OCI-M2 (cell line): Measurements from ENCODE around the gene TBX20.
"Not testable (repeated sequence)": the region's sequence is repeated elsewhere in the genome, so short reads cannot be mapped to it uniquely, and the experiment has no call there.

Experiments used
- DNase-seq: peaks from one replicate; lab custom pipeline; 2025; ENCODE audit not compliant: unreplicated experiment; lab: John Stamatoyannopoulos, UW

TBX20 gene

DNA sequence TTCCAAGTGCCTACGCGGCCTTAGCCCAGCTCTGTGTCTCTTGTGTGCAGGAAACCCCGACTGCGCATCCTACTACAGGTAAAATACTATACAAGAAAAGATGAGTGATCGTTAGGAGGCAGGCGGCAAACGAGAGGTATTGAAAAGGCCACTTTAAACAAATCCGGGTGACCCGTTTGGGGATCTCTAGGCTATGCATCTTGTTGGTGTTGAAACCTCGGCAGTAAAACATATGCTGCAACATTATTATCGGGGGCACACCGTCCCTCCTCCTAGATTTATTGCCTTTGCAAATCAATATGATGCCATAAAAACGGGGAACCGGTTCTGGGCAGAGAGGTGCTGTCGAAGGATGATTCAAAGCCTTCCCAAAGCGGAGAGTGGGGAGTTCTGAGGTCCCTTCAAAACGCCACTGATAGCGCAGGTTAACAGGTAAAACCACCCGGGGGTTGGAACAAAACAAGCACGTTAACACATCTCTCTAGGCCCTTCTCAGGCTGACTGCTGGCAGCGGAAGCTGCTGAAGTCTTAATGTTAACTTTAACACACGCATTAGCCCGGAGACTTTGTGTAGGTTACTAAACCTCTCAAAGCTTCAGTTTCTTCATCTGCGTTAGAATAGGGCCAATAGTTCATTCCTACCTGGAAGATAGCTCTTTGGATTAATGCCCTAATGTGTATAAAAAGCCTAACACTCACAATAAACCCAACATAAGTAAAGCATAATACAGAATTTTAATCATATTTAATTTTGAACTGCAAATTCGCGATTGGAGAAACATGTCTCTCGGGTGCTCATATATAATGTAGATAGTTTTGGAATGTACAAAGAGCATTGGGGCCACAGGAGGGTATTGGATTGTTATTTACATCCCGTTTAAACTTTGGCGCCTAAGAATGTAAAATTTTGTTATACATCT, 2.6 kb upstream of the TBX20 start:
- DNase-seq = no peak

DNA sequence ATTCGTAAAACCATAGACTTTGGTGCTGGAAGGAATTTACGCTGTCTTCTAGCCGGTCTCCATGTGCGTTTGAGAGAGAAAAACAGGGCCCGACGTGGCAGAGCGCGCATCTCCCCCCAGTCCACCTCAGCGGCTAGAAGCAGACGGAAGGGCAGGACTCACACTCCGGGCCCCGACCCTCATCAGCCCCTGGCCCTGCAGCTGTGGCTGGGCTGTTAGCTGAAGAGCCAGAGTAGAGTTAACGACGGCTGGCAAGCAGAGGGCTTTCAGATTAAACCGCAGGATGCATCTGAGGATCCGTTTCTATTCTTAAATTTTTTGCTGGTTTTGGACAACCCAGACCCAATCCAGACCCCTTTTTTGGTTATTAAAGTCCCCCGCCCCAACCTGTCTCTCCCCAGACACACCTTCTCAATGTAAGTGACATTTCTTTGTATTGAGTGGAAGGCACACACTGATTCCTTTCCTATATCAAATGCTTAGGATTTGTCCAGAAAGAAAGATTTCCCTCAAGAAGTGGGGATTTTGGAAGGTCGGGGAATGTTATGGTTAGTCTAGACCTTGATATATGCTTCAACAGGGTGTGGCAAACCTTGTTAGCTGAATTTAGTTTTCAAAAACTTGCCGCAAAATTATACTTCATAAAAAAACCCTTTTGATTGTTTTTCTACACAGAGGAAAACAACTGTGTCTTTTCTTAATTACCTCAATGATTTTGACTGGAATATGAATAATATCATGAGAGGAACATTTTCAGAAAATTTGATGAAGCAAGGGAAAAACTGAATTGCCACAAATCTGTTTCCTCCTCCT, 1.7 kb upstream of the TBX20 start:
- DNase-seq = no peak

DNA sequence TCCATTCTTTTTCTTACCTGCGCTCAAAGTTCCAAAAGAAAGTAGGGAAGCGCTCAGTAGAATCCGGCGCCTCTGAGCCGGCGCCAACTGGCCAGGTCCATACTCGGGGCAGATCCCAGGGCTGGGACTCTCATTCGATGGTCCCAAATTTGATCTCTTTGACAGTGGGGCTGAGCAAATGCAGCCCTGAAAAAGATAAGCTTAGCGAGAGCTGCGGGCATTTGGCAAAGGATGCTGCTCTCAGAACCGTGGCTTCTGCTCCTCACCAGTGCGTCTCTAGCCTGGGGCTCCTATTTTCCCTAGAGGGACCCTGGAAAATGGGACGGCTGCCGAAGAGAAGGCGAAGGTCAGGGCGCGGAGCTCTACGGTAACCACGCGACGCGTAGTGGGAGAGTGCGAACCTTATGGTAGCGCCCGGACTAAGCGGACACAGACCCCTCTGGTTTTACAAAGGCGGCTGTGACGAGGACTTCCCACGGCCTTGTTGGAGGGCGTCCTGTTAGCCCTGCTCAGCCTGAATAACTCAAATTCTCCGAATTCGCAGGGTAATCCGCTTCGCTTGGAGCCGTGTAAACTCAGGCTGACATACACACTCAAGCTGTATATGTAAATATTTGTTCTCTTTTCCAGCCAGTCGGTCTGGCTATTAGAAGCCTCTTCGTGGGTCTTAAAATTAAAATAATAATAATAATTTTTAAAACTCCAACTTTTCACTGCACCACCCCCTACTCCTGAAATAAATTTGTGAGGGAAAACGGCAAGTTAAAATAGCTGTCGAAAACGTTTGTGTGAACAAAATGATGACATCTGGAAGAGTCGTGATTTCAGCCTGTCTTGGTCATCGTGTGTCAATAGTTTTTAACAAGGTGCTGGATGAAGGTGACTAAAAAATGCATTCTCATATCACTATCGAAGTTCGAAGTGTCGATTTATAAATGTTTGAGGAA, 869 bp upstream of the TBX20 start:
- no peak for DNase-seq

DNA sequence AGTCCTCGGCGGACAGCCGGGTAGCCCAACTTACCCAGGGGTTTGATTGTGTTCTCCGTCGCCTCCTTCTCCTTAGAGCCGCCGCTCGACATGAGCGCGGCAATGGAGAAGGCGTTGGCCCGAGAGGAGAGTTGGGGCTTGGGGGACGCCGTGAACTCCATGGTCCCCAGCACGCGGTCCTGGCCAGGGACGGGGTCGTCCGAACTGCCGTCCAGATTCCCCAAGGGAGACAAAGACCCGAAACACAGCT, 515 bp downstream of the TBX20 start:
- DNase-seq = no peak

DNA sequence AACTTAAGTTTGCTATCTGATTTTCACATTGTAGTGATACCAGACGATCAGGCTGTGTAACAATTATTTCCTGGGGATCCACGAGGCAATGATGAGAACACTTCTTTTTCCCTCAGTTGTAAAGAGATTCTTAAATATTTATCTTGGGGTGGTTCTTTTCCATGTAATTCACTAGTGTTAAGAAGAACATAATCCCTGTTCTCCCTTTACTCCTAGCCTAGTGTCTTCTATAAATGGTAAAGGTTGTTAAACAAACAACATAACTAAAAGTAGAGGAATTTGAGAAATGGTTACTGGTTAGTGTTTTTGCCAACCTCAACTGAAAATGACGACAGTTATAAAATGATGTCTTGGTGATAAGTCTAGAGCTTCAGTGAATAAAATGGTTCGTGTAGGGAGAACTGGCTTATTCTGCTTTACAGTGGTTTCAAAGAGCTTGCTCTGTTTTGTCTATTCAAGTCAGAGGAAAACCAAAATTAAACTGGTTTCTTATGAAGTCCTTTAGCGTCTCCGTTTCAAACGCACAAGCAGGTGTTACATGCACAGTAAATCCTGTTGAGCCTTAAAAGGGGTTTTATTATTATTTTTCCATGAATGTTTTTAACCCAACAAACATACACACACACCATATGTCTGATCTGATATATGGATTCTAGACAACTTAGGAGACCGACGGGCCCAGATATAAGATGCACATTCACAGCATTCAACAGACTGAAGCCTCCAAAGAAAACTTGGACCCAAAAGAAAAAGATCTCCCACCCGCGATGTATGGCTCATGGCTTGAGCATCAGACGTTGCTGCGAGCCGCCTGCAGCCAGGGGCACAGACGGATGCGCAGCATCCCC, 1.1 kb downstream of the TBX20 start:
- no peak for DNase-seq

DNA sequence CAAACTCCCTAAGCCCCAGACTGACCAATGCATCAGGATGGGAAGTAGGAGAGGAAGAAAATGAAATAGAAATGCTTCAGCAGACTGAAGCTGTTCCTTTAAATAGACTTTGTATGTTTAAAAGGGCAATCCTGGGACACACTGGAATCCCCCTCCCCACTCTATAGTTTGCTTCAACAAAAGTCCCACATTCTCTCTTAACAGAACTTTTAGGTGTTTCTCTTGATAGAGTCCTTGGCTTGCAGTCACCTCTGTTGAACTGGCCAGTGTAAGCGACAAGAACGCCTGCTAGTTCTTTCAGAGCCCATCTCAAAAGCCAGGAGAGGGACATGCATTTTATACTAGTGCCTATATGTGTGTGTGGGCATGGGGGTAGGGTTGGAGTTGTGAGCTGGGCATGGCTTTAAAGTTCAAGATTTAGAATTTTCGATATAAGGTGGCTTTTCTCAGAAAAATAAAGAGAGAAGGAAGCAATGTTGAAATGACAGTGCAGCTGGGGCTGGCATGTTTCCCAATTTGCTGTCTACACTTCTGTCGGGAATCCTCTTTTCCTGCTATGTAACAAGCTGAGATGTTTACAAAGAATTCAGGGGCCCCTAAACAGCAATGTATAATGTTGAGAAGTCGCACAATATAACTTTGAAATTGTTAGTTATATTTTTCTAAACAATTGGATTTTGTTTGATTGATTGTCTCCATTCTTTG, 2.1 kb downstream of the TBX20 start:
- DNase-seq = no peak

DNA sequence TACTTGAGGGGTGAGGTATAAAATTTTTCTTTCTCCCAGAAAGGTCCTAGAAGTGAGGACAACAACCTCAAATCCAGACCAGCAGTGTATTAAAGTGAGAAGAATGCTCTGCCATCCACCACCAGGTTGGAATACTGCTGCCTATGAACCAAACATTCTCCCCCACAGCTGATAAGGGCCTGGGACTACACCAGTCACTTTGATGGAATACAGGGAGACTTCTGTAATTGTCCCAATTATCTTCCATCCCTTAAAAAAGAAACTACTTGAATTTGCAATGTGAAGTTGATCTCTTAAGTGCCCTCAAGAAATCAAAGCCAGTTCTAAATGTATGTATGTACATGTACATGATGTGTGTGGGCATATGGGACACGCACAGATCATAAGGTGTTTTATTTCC, 3.0 kb downstream of the TBX20 start:
- DNase-seq = no peak

DNA sequence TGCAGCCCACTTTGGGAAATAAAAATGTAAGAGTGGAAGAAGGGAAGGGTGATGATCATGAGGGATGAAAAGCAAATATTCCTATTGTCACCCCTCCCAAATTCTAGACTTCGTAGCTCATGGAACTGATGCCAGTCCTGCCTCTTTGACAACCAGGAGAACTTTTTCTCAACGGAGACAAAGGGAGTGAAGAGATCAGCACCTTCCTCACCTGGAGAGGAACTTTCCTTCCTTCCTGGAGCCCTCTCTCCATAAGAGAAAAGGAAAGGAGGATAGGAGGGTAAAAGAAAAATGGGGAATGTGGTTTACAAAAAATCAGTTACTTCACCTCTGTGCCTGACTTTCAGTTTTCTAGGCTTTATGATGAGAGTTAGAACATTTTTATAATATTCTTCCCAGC, 3.4 kb downstream of the TBX20 start:
- no peak for DNase-seq

DNA sequence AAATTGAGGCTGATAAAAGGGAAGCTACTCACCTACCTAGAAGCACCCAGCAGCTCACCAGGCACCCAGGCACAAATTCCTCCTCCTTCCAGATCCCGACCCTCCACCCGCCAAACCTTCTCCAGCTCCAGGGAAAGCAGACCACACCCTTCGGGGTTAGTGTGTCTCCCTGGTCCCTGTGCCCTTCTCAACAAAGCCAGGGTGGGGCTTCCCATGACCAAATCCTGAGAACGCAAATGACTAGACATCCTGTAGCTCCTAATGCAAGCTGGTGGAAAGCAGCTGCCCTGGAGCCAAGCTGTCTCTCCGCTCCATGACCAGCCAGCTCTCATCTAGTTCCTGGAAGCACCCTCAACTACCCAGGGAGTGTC, 4.4 kb downstream of the TBX20 start:
- no peak for DNase-seq

DNA sequence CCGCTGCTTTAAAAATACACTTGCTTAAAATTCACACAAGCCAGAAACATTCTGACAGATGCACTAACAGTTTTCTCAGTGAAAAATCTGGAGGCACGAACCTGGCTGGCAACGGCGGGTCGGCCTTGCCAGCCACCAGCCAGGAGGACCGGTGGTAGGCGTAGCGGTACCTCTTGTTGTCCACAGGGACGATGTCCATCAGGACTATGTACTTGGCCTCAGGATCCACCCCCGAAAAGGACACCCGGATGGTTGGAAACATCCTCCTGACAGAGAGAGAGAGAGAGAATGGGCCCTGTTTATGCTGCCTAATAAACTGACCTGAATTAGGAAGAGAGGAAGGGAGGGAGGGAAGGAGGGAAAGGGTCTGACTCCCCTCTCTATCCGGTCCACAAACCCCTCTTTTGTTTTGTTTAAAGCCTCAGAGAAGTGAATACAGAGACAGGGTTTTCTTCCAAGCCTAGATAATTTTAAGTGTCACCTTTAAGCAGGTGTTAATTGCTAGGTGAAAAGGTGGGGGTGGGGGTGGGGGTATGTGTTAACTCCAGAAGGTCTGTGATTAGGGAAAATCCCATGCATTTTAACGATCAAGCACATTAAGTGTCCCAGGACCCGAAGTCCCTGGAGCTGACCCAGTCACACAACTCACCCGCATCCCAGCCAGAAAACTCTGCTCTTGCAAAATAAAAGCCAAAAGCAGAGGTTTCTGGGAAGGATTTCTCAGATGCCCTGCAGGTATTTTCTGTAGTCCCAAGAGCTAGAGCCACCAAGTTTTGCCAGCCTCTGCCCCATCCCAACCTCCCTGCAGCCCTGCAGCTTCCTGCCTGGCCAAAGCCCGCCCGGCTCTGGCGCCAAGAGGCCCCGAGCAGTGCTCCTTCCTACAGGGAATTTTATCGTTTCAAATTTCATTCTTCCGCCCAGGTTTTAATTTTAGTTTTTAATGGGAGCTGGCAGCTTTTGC, 5.0 kb downstream of the TBX20 start:
- DNase-seq = no peak

DNA sequence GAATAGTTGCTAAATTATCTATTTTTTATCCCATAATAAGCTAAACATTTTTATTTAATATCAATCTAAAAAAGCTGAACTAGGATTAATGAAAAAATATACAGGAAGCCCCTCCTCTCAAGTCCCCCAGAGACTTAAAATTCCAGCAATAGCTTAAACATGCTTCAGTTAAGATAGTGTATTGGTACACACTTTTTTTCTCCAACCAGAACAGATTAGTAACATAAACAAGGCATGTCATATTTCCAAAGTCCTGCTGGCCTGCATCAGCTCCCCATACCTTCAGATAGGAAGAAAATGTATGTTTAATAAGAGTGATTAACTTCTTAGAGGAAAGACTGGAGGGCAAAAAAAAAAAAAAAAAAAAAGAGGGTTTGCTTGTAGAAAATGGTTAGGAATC, 7.1 kb downstream of the TBX20 start:
- no peak for DNase-seq

DNA sequence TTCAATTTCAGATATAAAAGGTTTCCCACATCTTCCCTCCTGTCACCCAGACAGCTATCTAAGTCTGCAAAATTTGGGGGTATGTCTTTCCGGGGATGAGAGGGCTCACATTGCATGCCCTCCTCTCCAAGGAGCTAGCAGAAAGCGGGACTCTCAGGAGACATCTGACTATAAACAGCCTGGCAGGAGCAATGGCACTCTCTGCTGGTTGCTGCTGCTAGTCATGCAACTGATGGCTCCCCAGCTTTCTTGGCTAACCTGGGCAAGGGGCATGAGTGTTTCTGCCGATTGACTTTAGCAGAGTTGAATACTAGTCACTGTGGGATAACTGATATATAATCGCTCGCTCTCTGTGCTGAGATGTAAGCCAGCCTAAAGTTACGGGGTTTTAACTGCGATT, 12.0 kb downstream of the TBX20 start:
- DNase-seq = no peak

DNA sequence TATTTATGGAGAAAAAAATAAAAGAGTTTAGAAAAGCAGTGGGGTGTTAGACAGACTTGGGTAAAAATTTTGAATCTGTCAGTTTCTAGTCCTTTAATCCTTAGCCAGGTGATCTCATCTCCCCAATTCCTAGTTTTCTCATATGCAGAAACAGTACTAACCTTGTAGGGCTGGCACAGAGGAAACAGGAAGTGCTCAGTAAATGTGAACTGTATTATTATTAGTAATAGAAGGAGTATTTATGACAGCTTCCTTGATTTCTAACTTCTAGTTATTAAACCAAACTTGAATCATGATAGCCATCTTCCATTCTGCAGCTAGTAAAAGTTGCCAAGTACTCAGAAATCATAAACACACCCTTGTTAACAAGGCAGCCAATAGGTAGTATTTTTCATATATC, 12.5 kb downstream of the TBX20 start:
- no peak for DNase-seq

DNA sequence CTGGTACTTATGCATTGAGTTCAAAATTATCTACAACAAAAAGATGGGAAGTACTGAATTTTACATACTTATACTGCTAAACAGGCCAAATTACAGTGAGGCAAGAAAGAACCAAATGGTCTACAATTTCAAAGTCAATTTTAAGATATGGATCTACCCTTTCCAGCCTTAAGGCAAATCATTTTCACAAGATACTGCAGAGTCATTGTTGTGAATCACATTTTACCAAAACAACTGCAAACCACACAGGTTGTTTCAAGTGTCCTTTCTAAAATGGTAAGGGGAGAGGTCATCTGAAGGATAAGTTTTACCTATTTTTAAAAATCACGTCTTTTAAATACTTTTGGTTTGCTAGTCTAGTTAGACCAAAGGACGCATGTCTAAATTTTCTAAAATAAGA, 12.9 kb downstream of the TBX20 start:
- not testable (repeated sequence) for DNase-seq

DNA sequence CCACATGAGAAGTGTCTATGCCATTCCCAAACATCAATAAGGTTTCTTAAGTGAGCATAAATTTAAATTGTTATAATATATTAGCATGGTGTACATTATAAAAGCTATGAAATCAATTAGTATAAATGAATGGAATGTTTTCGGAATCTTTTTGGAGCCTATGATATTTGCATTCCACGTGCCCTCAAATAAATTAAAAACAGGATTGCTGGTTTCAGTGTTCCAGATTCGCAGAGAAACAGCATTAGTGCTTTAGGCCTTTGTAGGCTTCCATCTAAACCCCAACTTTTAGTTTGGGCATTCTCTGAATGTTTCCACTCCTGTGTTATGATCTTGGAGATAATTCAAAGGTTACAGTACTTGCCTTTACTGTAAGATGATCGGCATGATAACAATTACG, 15.4 kb downstream of the TBX20 start:
- DNase-seq = not testable (repeated sequence)

DNA sequence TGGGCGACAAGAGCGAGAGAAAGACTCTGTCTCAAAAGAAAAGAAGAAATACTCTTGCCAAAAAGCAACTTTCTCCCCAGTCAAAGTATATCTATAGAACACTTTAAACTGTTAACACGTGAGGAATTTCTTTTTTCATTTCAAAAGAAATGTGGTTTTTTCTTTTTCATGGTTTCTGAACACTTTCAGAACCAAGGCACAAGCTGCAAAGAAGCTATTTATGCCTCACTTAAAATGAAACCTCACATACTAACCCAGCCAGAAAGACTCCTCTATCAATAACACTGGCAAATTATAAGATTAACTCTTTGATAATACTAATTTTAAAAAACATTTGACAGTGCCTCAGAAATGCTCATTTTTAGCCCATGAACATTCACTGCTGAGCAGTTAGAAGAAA, 20.9 kb downstream of the TBX20 start:
- no peak for DNase-seq

DNA sequence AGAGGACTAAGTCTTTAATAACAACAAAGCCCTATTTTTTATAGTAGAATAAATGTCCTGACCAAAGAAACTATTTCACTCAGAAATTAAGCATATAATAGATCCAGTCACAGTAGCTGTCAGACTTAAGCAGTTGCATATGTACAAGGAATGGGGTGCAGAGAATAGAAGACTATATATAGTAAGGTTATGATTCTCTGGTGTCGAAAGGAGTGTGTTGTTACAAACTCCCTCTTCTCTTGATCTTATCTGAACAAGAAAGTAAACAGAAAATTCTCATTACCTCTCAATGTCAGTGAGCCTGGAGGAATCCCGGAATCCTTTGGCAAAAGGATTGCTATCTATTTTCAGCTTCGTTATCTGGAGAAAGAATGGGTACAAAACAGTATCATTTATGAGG, 22.7 kb downstream of the TBX20 start:
- DNase-seq = not testable (repeated sequence)

DNA sequence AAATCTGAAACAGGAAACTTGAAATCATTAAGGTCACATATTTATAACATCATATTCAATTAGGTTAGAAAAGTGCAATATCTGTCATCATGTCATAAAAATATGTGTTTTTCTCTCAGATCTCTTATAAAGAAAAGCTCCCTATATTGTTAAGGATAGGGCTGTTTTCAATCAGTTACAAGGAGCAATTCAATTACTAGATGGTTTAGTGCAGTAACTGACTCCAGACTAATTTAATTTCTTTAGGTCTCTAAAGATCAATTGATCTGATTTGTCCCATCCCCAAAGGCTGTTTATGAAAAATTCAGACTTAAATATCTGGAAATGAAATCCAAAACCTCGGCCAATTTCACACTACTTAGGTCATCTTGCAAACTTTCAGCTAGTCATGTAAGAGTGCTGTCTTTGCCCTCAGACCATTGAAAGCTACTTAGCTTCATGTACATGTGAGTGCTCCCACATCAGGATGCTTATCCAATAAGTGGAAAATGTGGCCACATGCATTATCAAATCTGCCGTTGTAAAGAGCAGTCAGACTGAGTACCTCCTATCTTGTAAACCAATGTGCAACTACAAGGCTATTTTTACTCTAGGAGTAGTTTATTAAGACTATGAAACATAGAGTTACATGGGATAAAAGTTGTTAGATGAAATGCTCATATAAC, 24.7 kb downstream of the TBX20 start:
- not testable (repeated sequence) for DNase-seq
